Measurements from ENCODE around the gene GP1BB.
A peak's percentile ranks its signal among the peaks of the same experiment; 100 is the strongest.

Gene GP1BB

GRCh38 chr22:19686946-19687345 lies 36.4 kb upstream of the GP1BB start:
- H3K27ac Mint-ChIP-seq: no peak overlapping the region
- no peak overlapping the region for H3K4me3 Mint-ChIP-seq
- no peaks in the 10 kb centered on the region for H3K36me3 Mint-ChIP-seq (ENCODE audit: low read depth)
- H3K9me3 Mint-ChIP-seq: peaks cover 24% of the 10 kb centered on the region
- H3K27me3 Mint-ChIP-seq (ENCODE audit: low read depth): peaks cover 22% of the 10 kb centered on the region
- TF ChIP-seq, protein P1, sequence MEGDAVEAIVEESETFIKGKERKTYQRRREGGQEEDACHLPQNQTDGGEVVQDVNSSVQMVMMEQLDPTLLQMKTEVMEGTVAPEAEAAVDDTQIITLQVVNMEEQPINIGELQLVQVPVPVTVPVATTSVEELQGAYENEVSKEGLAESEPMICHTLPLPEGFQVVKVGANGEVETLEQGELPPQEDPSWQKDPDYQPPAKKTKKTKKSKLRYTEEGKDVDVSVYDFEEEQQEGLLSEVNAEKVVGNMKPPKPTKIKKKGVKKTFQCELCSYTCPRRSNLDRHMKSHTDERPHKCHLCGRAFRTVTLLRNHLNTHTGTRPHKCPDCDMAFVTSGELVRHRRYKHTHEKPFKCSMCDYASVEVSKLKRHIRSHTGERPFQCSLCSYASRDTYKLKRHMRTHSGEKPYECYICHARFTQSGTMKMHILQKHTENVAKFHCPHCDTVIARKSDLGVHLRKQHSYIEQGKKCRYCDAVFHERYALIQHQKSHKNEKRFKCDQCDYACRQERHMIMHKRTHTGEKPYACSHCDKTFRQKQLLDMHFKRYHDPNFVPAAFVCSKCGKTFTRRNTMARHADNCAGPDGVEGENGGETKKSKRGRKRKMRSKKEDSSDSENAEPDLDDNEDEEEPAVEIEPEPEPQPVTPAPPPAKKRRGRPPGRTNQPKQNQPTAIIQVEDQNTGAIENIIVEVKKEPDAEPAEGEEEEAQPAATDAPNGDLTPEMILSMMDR (IDR thresholded peaks at IDR 0.05; ENCODE audit: unreplicated experiment in 3 of 3): no peak
- H3K4me1 Mint-ChIP-seq: peaks cover 10% of the 10 kb centered on the region

DNA sequence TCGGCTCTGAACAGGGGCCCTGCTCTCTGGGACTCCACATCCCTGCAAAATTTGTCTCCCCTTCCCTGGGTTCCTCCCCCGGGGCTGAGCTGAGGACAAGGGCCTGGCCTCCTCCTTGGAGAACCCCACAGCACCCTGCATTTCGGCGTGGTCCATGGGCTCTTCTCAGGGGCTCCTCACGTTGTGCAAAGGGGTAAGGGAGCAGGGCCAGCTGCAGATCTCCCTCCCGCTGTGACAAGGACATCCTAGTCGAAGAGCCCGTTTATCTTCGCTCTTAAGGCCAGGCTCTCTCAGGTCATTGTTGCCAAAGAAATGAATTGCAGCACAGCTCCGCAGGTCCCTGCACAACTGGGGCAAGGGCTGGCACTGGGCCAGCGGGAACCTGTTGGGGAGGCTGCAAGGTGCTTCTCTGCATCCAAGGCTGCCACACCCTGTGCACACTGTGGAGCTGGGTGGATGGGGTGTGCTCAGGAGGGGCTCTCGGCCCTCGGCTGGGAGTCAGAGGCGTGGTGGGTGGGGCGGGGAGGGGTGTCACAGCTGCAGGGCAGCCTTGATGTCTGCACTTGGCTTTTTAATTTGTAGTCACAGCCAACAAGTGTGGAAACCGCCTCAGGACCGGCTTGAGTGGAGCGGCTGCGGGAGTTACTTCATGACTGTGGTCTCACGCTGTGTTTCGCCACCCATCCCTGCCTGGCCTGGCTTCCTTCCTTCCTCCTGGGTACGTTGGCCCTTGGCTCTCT lies 35.6 kb upstream of the GP1BB start:
- Mint-ChIP-seq H3K27ac (no peak overlapping the region), H3K4me1 (peaks cover 10% of the 10 kb centered on the region), H3K4me3 (no peak overlapping the region), H3K27me3 (ENCODE audit: low read depth) (peaks cover 18% of the 10 kb centered on the region), H3K36me3 (ENCODE audit: low read depth) (no peaks in the 10 kb centered on the region), H3K9me3 (peaks cover 18% of the 10 kb centered on the region)
- TF ChIP-seq, protein P1 (IDR thresholded peaks at IDR 0.05; ENCODE audit: unreplicated experiment in 3 of 3): no peak

DNA sequence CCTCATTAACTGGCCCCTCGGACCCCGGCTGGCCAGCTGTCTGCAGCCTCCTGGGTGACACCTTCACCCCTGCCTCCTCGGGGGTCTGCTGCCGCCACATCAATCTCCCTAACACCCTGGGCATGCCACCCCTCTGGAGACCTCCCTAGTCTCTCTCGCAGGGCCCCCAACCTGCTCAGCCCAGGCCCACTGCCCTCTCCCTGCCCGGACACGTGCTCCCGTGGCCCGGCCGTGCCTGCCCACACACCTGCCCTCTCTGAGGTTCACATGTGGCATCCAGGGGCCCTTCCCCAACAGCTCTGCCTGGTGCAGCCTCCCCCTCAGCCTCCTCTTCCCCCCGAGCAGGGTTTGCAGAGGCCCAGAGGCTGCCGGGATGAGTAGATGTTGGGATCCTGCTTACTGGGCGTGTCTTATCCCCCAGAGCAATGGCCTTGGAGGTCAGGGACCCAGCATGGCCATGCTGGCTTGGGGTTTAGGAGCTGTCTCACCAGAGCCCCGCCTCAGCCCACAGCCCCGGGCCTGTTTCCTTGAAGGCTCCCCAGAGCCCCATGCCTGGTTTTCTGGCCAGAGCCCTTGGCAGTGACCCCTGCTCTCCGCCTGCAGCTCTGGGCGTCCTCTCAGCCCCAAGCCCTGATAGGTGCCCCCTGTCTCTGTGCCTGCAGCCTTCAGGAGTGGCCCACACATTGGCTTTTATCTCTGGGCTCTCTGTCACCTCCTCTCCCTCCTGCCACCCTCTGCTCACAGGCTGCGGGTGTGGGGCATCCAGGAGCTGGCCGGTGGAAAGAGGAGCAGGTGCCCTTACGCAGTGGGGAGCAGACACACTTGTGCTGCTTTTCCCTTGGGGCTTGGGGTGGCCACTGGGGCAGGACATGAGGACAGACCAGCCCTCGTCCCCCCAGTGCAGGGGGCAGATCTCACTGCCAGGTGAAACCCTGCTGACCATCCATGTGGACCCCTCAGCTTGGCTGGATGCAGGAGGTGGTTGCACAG lies 34.7 kb upstream of the GP1BB start:
- peaks cover 13% of the 10 kb centered on the region for H3K9me3 Mint-ChIP-seq
- no peak overlapping the region for H3K4me3 Mint-ChIP-seq
- no peak overlapping the region for H3K27ac Mint-ChIP-seq
- H3K36me3 Mint-ChIP-seq (ENCODE audit: low read depth): no peaks in the 10 kb centered on the region
- TF ChIP-seq, protein P1 (IDR thresholded peaks at IDR 0.05; ENCODE audit: unreplicated experiment in 3 of 3): no peak
- peaks cover 10% of the 10 kb centered on the region for H3K4me1 Mint-ChIP-seq
- H3K27me3 Mint-ChIP-seq (ENCODE audit: low read depth): peaks cover 19% of the 10 kb centered on the region

GRCh38 chr22:19689408-19689807 lies 33.9 kb upstream of the GP1BB start:
- no peak overlapping the region for H3K27ac Mint-ChIP-seq
- H3K27me3 Mint-ChIP-seq (ENCODE audit: low read depth): peaks cover 17% of the 10 kb centered on the region
- H3K36me3 Mint-ChIP-seq (ENCODE audit: low read depth): no peaks in the 10 kb centered on the region
- TF ChIP-seq, protein P1 (IDR thresholded peaks at IDR 0.05; ENCODE audit: unreplicated experiment in 3 of 3): no peak
- peaks cover 6% of the 10 kb centered on the region for H3K9me3 Mint-ChIP-seq
- peaks cover 10% of the 10 kb centered on the region for H3K4me1 Mint-ChIP-seq
- no peak overlapping the region for H3K4me3 Mint-ChIP-seq

DNA sequence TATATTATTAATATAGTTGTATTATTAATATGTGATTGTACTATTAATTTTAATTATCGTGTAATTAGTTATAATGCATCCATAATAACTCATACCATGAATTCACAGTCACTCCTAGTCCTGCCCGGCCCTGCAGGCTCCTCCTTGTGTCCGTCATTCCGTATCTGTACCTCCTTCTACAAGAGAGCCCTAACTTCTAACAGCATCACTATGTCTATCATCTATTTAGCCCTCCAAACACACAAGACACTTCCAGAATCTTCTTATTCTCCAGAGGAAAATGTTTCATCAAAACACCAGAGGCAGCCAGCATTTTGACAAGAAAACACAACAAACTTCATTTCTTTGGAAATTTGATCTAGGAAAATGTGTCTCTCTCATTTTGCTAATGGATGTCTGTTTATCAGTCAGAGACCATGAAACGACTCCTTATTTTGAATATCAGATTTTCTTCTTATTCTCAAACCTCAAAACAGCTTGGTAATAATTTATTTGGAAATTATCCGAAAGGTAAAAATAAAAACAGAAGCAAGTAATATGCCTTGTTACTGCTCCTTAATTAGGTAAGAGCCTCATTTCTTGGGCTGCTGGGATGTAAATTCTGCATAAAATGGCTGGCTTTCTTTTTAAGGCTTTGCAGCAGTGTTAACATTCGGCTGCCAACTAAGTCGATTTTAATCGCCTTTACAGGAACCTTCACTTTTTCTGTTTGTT lies 32.2 kb upstream of the GP1BB start:
- H3K9me3 Mint-ChIP-seq: peaks cover 2% of the 10 kb centered on the region
- H3K27ac Mint-ChIP-seq: peak overlapping the region; percentile 1 to 73 (median 59)
- peaks cover 10% of the 10 kb centered on the region for H3K4me1 Mint-ChIP-seq

More for the DNA sequence above, 32.2 kb upstream of the GP1BB start:
- peaks cover 22% of the 10 kb centered on the region for H3K27me3 Mint-ChIP-seq (ENCODE audit: low read depth)
- H3K36me3 Mint-ChIP-seq (ENCODE audit: low read depth): no peaks in the 10 kb centered on the region
- TF ChIP-seq, protein P1 (IDR thresholded peaks at IDR 0.05; ENCODE audit: unreplicated experiment in 3 of 3): no peak
- H3K4me3 Mint-ChIP-seq: peak overlapping the region; percentile 53 to 62 (median 56)

All from nephron (organoid).